Adrenal gland (tissue), 5 donors: ENCODE data around the gene BCAS3.

Experiments
- CTCF ChIP-seq, 6 experiments: fragments of 450-650 bp in 4 of 6; fragments of 200-600 bp in 2 of 6; sonication (generic) in 1 of 6; IDR thresholded peaks; 1 replicate in 5 of 6; 2 replicates in 1 of 6; pipeline versions ENCODE4 v1.5.1 to v1.8.0; 2016 to 2021; ENCODE audit warnings: antibody characterized with exemption in 6 of 6, mild to moderate bottlenecking in 2 of 6, moderate library complexity in 1 of 6
- POLR2A ChIP-seq, 2 donors: fragments of 450-650 bp; IDR thresholded peaks; one replicate each; pipeline ENCODE4 v1.6.1; 2017; ENCODE audit warnings: antibody characterized with exemption in 2 of 2, mild to moderate bottlenecking in 2 of 2, moderate library complexity in 1 of 2
- donor health status: DM: no; HTN: no; CAD: no.

- TF ChIP-seq CTCF (IDR thresholded peaks at IDR 0.05): no peak
- TF ChIP-seq POLR2A (IDR thresholded peaks at IDR 0.05): no peak
Observed at GRCh38 chr17:61177351-61177750, 499.7 kb downstream of the BCAS3 start.
